WTC11 (cell line): ENCODE results near the gene TMC1. TPM values are rescaled to one million over a fixed set of nuclear protein-coding genes. Genes with fewer than 3 reads are reported as not detected.

ENCODE experiments used
- ATAC-seq: fragments of 200-7000 bp; cut with Tn5 transposase; 2 replicates; pipeline ENCODE4 v1.10.0; 2021; ENCODE audit warnings: mild to moderate bottlenecking, moderate library complexity
- CTCF ChIA-PET: fragments of 300-600 bp; sonication (Branson Sonifier 250); formaldehyde crosslinking; loops from one replicate; lab custom pipeline; 2021; ENCODE audit warnings: antibody characterized with exemption; lab: Charles Lee
- POLR2A ChIA-PET: fragments of 350-600 bp; sonication (Branson Sonifier 250); formaldehyde crosslinking; loops from one replicate; lab custom pipeline; 2021; ENCODE audit warnings: antibody characterized with exemption; lab: Charles Lee
- DNase-seq: peaks from one replicate; pipeline ENCODE4 v3.0.0; 2021; ENCODE audit warnings: low spot score
- H3K27ac Mint-ChIP-seq: 2 replicates; pipeline ENCODE4 v1.8.0; 2021; ENCODE audit warnings: mixed read lengths
- H3K27me3 Mint-ChIP-seq: 2 replicates; pipeline ENCODE4 v1.8.0; 2021; ENCODE audit warnings: low read depth, mild to moderate bottlenecking, moderate library complexity, mixed read lengths
- H3K36me3 Mint-ChIP-seq: 2 replicates; pipeline ENCODE4 v1.8.0; 2021; ENCODE audit warnings: mixed read lengths
- H3K4me1 Mint-ChIP-seq: 2 replicates; pipeline ENCODE4 v1.8.0; 2022; ENCODE audit warnings: mixed read lengths
- H3K4me3 Mint-ChIP-seq: 2 replicates; pipeline ENCODE4 v1.8.0; 2021; ENCODE audit warnings: mild to moderate bottlenecking, moderate library complexity, mixed read lengths
- H3K9me3 Mint-ChIP-seq: 2 replicates; pipeline ENCODE4 v1.8.0; 2021; ENCODE audit warnings: mixed read lengths
- ATF3 ChIP-seq: sonication (generic); formaldehyde crosslinking; conservative IDR thresholded peaks from 2 replicates; pipeline ENCODE4 v1.8.1; 2022; ENCODE audit warnings: mild to moderate bottlenecking, missing genetic modification reagents
- CBFB ChIP-seq: sonication (generic); formaldehyde crosslinking; IDR thresholded peaks from 2 replicates; pipeline ENCODE4 v1.8.1; 2022; ENCODE audit warnings: mild to moderate bottlenecking, low read depth, missing genetic modification reagents
- CTCF ChIP-seq: fragments of 200-600 bp; IDR thresholded peaks from 2 replicates; pipeline ENCODE4 v1.8.0; 2022; ENCODE audit warnings: antibody characterized with exemption
- E2F4 ChIP-seq: sonication (generic); formaldehyde crosslinking; IDR thresholded peaks from 2 replicates; pipeline ENCODE4 v1.8.1; 2022; ENCODE audit warnings: low read depth, mild to moderate bottlenecking, moderate library complexity, missing genetic modification reagents, borderline replicate concordance
- GRHL2 ChIP-seq: fragments of 250-450 bp; sonication (Bioruptor Pico); IDR thresholded peaks from 2 replicates; pipeline ENCODE4 v1.8.0; 2022; ENCODE audit warnings: mild to moderate bottlenecking, moderate library complexity; ENCODE audit not compliant: insufficient replicate concordance, severe bottlenecking
- HMGA2 ChIP-seq: fragments of 250-450 bp; sonication (Bioruptor Pico); IDR thresholded peaks from 2 replicates; pipeline ENCODE4 v1.4.0; 2021; ENCODE audit warnings: mild to moderate bottlenecking, moderate library complexity
- JUN ChIP-seq: sonication (generic); formaldehyde crosslinking; IDR thresholded peaks from 2 replicates; pipeline ENCODE4 v1.8.0; 2023; ENCODE audit warnings: mild to moderate bottlenecking, missing genetic modification reagents
- KAT7 ChIP-seq: sonication (generic); formaldehyde crosslinking; IDR thresholded peaks from 2 replicates; pipeline ENCODE4 v1.8.1; 2023; ENCODE audit warnings: missing genetic modification reagents, mild to moderate bottlenecking, borderline replicate concordance
- NFE2L1 ChIP-seq: sonication (generic); formaldehyde crosslinking; IDR thresholded peaks from 2 replicates; pipeline ENCODE4 v1.8.1; 2023; ENCODE audit warnings: missing genetic modification reagents
- PRDM15 ChIP-seq: sonication (generic); formaldehyde crosslinking; IDR thresholded peaks from 2 replicates; pipeline ENCODE4 v1.8.0; 2022; ENCODE audit warnings: missing genetic modification reagents
- PREB ChIP-seq: sonication (generic); formaldehyde crosslinking; IDR thresholded peaks from 2 replicates; pipeline ENCODE4 v1.8.1; 2022; ENCODE audit warnings: mild to moderate bottlenecking, missing genetic modification reagents, moderate library complexity, borderline replicate concordance
- SMAD3 ChIP-seq: sonication (generic); formaldehyde crosslinking; IDR thresholded peaks from 2 replicates; pipeline ENCODE4 v1.8.0; 2022; ENCODE audit warnings: missing genetic modification reagents, mild to moderate bottlenecking, borderline replicate concordance
- STAT6 ChIP-seq: sonication (generic); formaldehyde crosslinking; conservative IDR thresholded peaks from 2 replicates; pipeline ENCODE4 v1.8.1; 2023; ENCODE audit warnings: mild to moderate bottlenecking, low read depth, missing genetic modification reagents, moderate library complexity
- ZBTB43 ChIP-seq: sonication (generic); formaldehyde crosslinking; IDR thresholded peaks from 2 replicates; pipeline ENCODE4 v1.8.1; 2023; ENCODE audit warnings: mild to moderate bottlenecking, missing genetic modification reagents
- ZNF263 ChIP-seq: sonication (generic); formaldehyde crosslinking; IDR thresholded peaks from 2 replicates; pipeline ENCODE4 v1.8.1; 2022; ENCODE audit warnings: low read depth, mild to moderate bottlenecking, moderate library complexity, missing genetic modification reagents
- ZNF416 ChIP-seq: fragments of 250-450 bp; sonication (Bioruptor Pico); IDR thresholded peaks from 2 replicates; pipeline ENCODE4 v1.9.0; 2021; ENCODE audit warnings: mild to moderate bottlenecking, inconsistent platforms
- ZNF423 ChIP-seq: fragments of 250-450 bp; sonication (Bioruptor Pico); IDR thresholded peaks from 2 replicates; pipeline ENCODE4 v2.1.2; 2022; ENCODE audit warnings: mild to moderate bottlenecking, moderate library complexity
- ZNF512 ChIP-seq: sonication (generic); formaldehyde crosslinking; IDR thresholded peaks from 2 replicates; pipeline ENCODE4 v1.8.1; 2022; ENCODE audit warnings: missing genetic modification reagents, borderline replicate concordance
- total RNA-seq: library from RNA; stranded (reverse); gene quantifications from 3 replicates; pipeline ENCODE4 v1.2.3, GENCODE V29; 2021

The TMC1 gene
- total RNA-seq, 1 experiment from 2014 or later = 0.31 TPM

GRCh38 chr9:72529531-72529930, 8.1 kb downstream of the TMC1 start:
- 0 out of 2 replicates have a peak, but pooled peaks cover 6% of the 10 kb centered on the region for H3K9me3 Mint-ChIP-seq
- no peak for ATAC-seq
- CTCF ChIA-PET = interaction anchor here (0.6 to 0.7 kb wide), 2 partner anchors 43 to 183 kb away, joined by 3 read pairs; no protein-coding TSS in a partner anchor
- H3K27me3 Mint-ChIP-seq = no peaks in the 10 kb centered on the region
- no peak for DNase-seq
- TF ChIP-seq CTCF (no peak), STAT6 (CRISPR knock-in tag) (no peak), E2F4 (no peak), ZNF423 (CRISPR knock-in tag) (no peak), ATF3 (CRISPR knock-in tag) (no peak)
- H3K4me3 Mint-ChIP-seq = no peak overlapping the region
- peaks cover 7% of the 10 kb centered on the region; the same call in 1 of the 2 replicates for H3K36me3 Mint-ChIP-seq
- no peak overlapping the region for H3K27ac Mint-ChIP-seq
- H3K4me1 Mint-ChIP-seq = peaks cover 28% of the 10 kb centered on the region
- POLR2A ChIA-PET = no interaction called here

- H3K9me3 Mint-ChIP-seq = peaks cover 18% of the 10 kb centered on the region
- H3K36me3 Mint-ChIP-seq = peaks cover 19% of the 10 kb centered on the region
- no peaks in the 10 kb centered on the region for H3K27me3 Mint-ChIP-seq
- H3K4me1 Mint-ChIP-seq = no peaks in the 10 kb centered on the region
- ATAC-seq (no peak), DNase-seq (no peak)
- CTCF ChIA-PET = no interaction called here
- H3K27ac Mint-ChIP-seq = no peak overlapping the region; the same call in 1 of the 2 replicates
- no peak overlapping the region for H3K4me3 Mint-ChIP-seq
- POLR2A ChIA-PET = no interaction called here
- no peak for TF ChIP-seq NFE2L1 (CRISPR knock-in tag)
- no peak for TF ChIP-seq PREB (CRISPR knock-in tag)
- TF ChIP-seq ZBTB43 (CRISPR knock-in tag) = no peak
- TF ChIP-seq ZNF416 (CRISPR knock-in tag) = no peak
- no peak for TF ChIP-seq KAT7
- TF ChIP-seq PRDM15 (CRISPR knock-in tag) = no peak
- TF ChIP-seq ZNF512 (CRISPR knock-in tag) = no peak
- TF ChIP-seq CBFB = no peak
- no peak for TF ChIP-seq JUN (CRISPR knock-in tag)
- no peak for TF ChIP-seq CTCF
- TF ChIP-seq HMGA2 (CRISPR knock-in tag) = no peak
- no peak for TF ChIP-seq GRHL2 (CRISPR knock-in tag)
- no peak for TF ChIP-seq ZNF263 (CRISPR knock-in tag)
- no peak for TF ChIP-seq SMAD3
Measured at GRCh38 chr9:72533322-72533721, 11.9 kb downstream of the TMC1 start.
